ENCODE data around the gene SYT1. TPM values are rescaled to one million over a fixed set of nuclear protein-coding genes. Genes with fewer than 3 reads are reported as not detected.
"Not testable (repeated sequence)": the region's sequence is repeated elsewhere in the genome, so short reads cannot be mapped to it uniquely, and the experiment has no call there.

SYT1 gene
- total RNA-seq, 1 donor, result not detected

GRCh38 chr12:78829690-78830089 lies 34.9 kb upstream of the SYT1 start:
- H3K36me3 ChIP-seq (ENCODE audit: insufficient read depth, low read length), result no peaks in the 10 kb centered on the region
- no peak for TF ChIP-seq CTCF (IDR thresholded peaks at IDR 0.05; ENCODE audit: extremely low read depth, low read depth, low read length)

GRCh38 chr12:78835493-78835892 lies 29.1 kb upstream of the SYT1 start:
- Histone ChIP-seq H3K79me2 (ENCODE audit: insufficient read depth, low read length) (no peaks in the 10 kb centered on the region), H3K9me3 (ENCODE audit: low read depth, low read length) (no peaks in the 10 kb centered on the region), H2AFZ (ENCODE audit: low read length) (no peak overlapping the region), H3K4me1 (ENCODE audit: insufficient read depth, low read length) (no peaks in the 10 kb centered on the region), H3K36me3 (ENCODE audit: insufficient read depth, low read length) (no peaks in the 10 kb centered on the region), H3K27ac (ENCODE audit: low read depth, low read length) (no peak overlapping the region), H3K4me2 (ENCODE audit: insufficient read depth, low read length) (no peak overlapping the region), H3K27me3 (ENCODE audit: insufficient read depth, low read length) (no peaks in the 10 kb centered on the region), H3K4me3 (ENCODE audit: insufficient read depth, low read length) (no peak overlapping the region), H4K20me1 (ENCODE audit: insufficient read depth, low read length) (no peaks in the 10 kb centered on the region)
- no peak for DNase-seq (ENCODE audit: insufficient read length, low spot score, missing footprints)
- no peak for TF ChIP-seq CTCF (IDR thresholded peaks at IDR 0.05; ENCODE audit: extremely low read depth, low read depth, low read length)

More at GRCh38 chr12:78829690-78830089, 34.9 kb upstream of the SYT1 start:
- Histone ChIP-seq H3K4me2 (ENCODE audit: insufficient read depth, low read length) (no peak overlapping the region), H3K27me3 (ENCODE audit: insufficient read depth, low read length) (no peaks in the 10 kb centered on the region), H2AFZ (ENCODE audit: low read length) (no peak overlapping the region), H3K79me2 (ENCODE audit: insufficient read depth, low read length) (no peaks in the 10 kb centered on the region), H4K20me1 (ENCODE audit: insufficient read depth, low read length) (no peaks in the 10 kb centered on the region), H3K4me3 (ENCODE audit: insufficient read depth, low read length) (no peak overlapping the region), H3K4me1 (ENCODE audit: insufficient read depth, low read length) (no peaks in the 10 kb centered on the region), H3K9me3 (ENCODE audit: low read depth, low read length) (no peaks in the 10 kb centered on the region), H3K27ac (ENCODE audit: low read depth, low read length) (no peak overlapping the region)
- no peak for DNase-seq (ENCODE audit: insufficient read length, low spot score, missing footprints)

- not testable (repeated sequence) for DNase-seq (ENCODE audit: insufficient read length, low spot score, missing footprints); H2AFZ ChIP-seq (ENCODE audit: low read length); H3K79me2 ChIP-seq (ENCODE audit: insufficient read depth, low read length); H3K9me3 ChIP-seq (ENCODE audit: low read depth, low read length); H4K20me1 ChIP-seq (ENCODE audit: insufficient read depth, low read length); H3K4me1 ChIP-seq (ENCODE audit: insufficient read depth, low read length); H3K27ac ChIP-seq (ENCODE audit: low read depth, low read length); H3K4me2 ChIP-seq (ENCODE audit: insufficient read depth, low read length); H3K27me3 ChIP-seq (ENCODE audit: insufficient read depth, low read length); H3K36me3 ChIP-seq (ENCODE audit: insufficient read depth, low read length); H3K4me3 ChIP-seq (ENCODE audit: insufficient read depth, low read length)
Measured at GRCh38 chr12:78840518-78841019, 24.0 kb upstream of the SYT1 start.

- Histone ChIP-seq H3K79me2 (ENCODE audit: insufficient read depth, low read length) (no peaks in the 10 kb centered on the region), H3K9me3 (ENCODE audit: low read depth, low read length) (no peaks in the 10 kb centered on the region), H2AFZ (ENCODE audit: low read length) (no peak overlapping the region), H3K27me3 (ENCODE audit: insufficient read depth, low read length) (no peaks in the 10 kb centered on the region), H4K20me1 (ENCODE audit: insufficient read depth, low read length) (no peaks in the 10 kb centered on the region), H3K36me3 (ENCODE audit: insufficient read depth, low read length) (no peaks in the 10 kb centered on the region), H3K4me3 (ENCODE audit: insufficient read depth, low read length) (no peak overlapping the region), H3K4me1 (ENCODE audit: insufficient read depth, low read length) (no peaks in the 10 kb centered on the region), H3K4me2 (ENCODE audit: insufficient read depth, low read length) (no peak overlapping the region), H3K27ac (ENCODE audit: low read depth, low read length) (no peak overlapping the region)
- no peak for TF ChIP-seq CTCF (IDR thresholded peaks at IDR 0.05; ENCODE audit: extremely low read depth, low read depth, low read length)
- no peak for DNase-seq (ENCODE audit: insufficient read length, low spot score, missing footprints)
Measured at GRCh38 chr12:78853231-78853630, 11.3 kb upstream of the SYT1 start.

All from osteoblast (primary cell).